ENCODE measurements around the gene INO80. TPM values are rescaled to one million over a fixed set of nuclear protein-coding genes. Genes with fewer than 3 reads are reported as not detected.

The INO80 gene
- total and polyA plus RNA-seq, 9 donors: 13.0 to 18.1 (median 16.6) TPM

- Histone ChIP-seq H3K27me3 (ENCODE audit: control insufficient read depth, insufficient read depth, low read length) (peaks cover 49% of the 10 kb centered on the region), H3K4me3 (ENCODE audit: low read length) (peak overlapping the region; percentile 53), H3K36me3 (ENCODE audit: control insufficient read depth, insufficient read depth, low read length) (peaks cover 8% of the 10 kb centered on the region), H3K9me3 (replicated peaks; ENCODE audit: control insufficient read depth, low read depth, low read length) (no peaks in the 10 kb centered on the region), H3K4me1 (ENCODE audit: control insufficient read depth, insufficient read depth, low read length) (peaks cover 44% of the 10 kb centered on the region), H3K27ac (ENCODE audit: low read length) (no peak overlapping the region)
- WGBS (ENCODE audit: insufficient coverage): 44% methylated on average over 4 of the region's 11 CpGs
- no peak for DNase-seq
Measured at GRCh38 chr15:40932649-40933516, 183.2 kb downstream of the INO80 start.

GRCh38 chr15:40932156-40932555 is 183.9 kb downstream of the INO80 start:
- peaks cover 8% of the 10 kb centered on the region for H3K36me3 ChIP-seq (ENCODE audit: control insufficient read depth, insufficient read depth, low read length)
- H3K9me3 ChIP-seq (replicated peaks; ENCODE audit: control insufficient read depth, low read depth, low read length): no peaks in the 10 kb centered on the region
- H3K27ac ChIP-seq (ENCODE audit: low read length): no peak overlapping the region
- WGBS (ENCODE audit: insufficient coverage): 70% methylated on average over 3 of the region's 8 CpGs
- peak overlapping the region; percentile 53 for H3K4me3 ChIP-seq (ENCODE audit: low read length)
- H3K4me1 ChIP-seq (ENCODE audit: control insufficient read depth, insufficient read depth, low read length): peaks cover 46% of the 10 kb centered on the region
- H3K27me3 ChIP-seq (ENCODE audit: control insufficient read depth, insufficient read depth, low read length): peaks cover 56% of the 10 kb centered on the region
- DNase-seq: no peak

GRCh38 chr15:40931300-40932142 is 184.6 kb downstream of the INO80 start:
- peaks cover 50% of the 10 kb centered on the region for H3K4me1 ChIP-seq (ENCODE audit: control insufficient read depth, insufficient read depth, low read length)
- peaks cover 62% of the 10 kb centered on the region for H3K27me3 ChIP-seq (ENCODE audit: control insufficient read depth, insufficient read depth, low read length)
- peak overlapping the region; percentile 53 for H3K4me3 ChIP-seq (ENCODE audit: low read length)
- WGBS (ENCODE audit: insufficient coverage): 79% methylated on average over 10 of the region's 16 CpGs
- H3K9me3 ChIP-seq (replicated peaks; ENCODE audit: control insufficient read depth, low read depth, low read length): no peaks in the 10 kb centered on the region
- peaks cover 8% of the 10 kb centered on the region for H3K36me3 ChIP-seq (ENCODE audit: control insufficient read depth, insufficient read depth, low read length)
- H3K27ac ChIP-seq (ENCODE audit: low read length): peak overlapping the region; percentile 70
- no peak for DNase-seq

GRCh38 chr15:40930430-40931299 is 185.4 kb downstream of the INO80 start:
- H3K4me3 ChIP-seq (ENCODE audit: low read length): peak overlapping the region; percentile 53
- peak; percentile 78 for DNase-seq
- WGBS (ENCODE audit: insufficient coverage): under 1% methylated on average over 36 of the region's 46 CpGs
- peaks cover 8% of the 10 kb centered on the region for H3K36me3 ChIP-seq (ENCODE audit: control insufficient read depth, insufficient read depth, low read length)
- H3K9me3 ChIP-seq (replicated peaks; ENCODE audit: control insufficient read depth, low read depth, low read length): no peaks in the 10 kb centered on the region
- H3K27ac ChIP-seq (ENCODE audit: low read length): peak overlapping the region; percentile 70
- peaks cover 71% of the 10 kb centered on the region for H3K27me3 ChIP-seq (ENCODE audit: control insufficient read depth, insufficient read depth, low read length)
- peaks cover 59% of the 10 kb centered on the region for H3K4me1 ChIP-seq (ENCODE audit: control insufficient read depth, insufficient read depth, low read length)

DNA sequence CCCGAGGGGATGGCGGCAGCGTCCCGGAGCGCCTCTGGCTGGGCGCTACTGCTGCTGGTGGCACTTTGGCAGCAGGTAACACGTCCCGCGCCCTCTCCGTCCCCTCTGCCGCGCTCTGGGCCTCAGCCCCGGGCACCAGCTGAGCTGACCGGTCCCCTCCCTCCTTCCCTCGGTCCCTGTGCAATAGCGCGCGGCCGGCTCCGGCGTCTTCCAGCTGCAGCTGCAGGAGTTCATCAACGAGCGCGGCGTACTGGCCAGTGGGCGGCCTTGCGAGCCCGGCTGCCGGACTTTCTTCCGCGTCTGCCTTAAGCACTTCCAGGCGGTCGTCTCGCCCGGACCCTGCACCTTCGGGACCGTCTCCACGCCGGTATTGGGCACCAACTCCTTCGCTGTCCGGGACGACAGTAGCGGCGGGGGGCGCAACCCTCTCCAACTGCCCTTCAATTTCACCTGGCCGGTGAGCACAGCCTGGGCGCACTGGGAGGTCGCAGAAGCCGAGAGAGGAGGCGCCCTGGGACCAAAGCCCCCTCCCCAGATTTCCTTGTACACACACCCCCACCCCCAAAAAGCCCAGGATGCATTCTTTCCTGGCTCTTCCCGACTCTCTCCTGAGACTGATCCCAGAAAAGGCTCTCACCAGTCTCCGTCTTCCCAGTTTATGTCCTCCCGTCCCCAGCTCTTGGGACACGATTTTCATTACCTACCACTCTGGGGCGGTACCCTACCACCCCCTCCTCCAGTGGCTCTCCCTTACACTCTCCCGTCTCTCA is 186.2 kb downstream of the INO80 start:
- peak overlapping the region; percentile 53 for H3K4me3 ChIP-seq (ENCODE audit: low read length)
- no peaks in the 10 kb centered on the region for H3K9me3 ChIP-seq (replicated peaks; ENCODE audit: control insufficient read depth, low read depth, low read length)
- H3K27ac ChIP-seq (ENCODE audit: low read length): peak overlapping the region; percentile 60
- WGBS (ENCODE audit: insufficient coverage): under 1% methylated on average over 56 of the region's 56 CpGs
- DNase-seq: peak; percentile 85
- H3K27me3 ChIP-seq (ENCODE audit: control insufficient read depth, insufficient read depth, low read length): peaks cover 79% of the 10 kb centered on the region
- H3K4me1 ChIP-seq (ENCODE audit: control insufficient read depth, insufficient read depth, low read length): peaks cover 63% of the 10 kb centered on the region
- peaks cover 5% of the 10 kb centered on the region for H3K36me3 ChIP-seq (ENCODE audit: control insufficient read depth, insufficient read depth, low read length)

Other genes with a start within 250 kb of the INO80 start
- 0.13 TPM for gene RHOV, start 242.0 kb downstream of the INO80 start, total RNA-seq
- gene RHOV, start 242.0 kb downstream of the INO80 start, polyA plus RNA-seq (ENCODE audit: insufficient read depth in 1 of 8, insufficient read length in 8 of 8, low replicate concordance in 1 of 8): 1 to 10 TPM in 1 of 8 donors, under 1 TPM in 7; 0.06 to 3.0 (median 0.41) TPM
- 11.7 TPM for gene VPS18, start 221.8 kb downstream of the INO80 start, total RNA-seq
- 10 to 100 TPM in 6 of 8 donors, 1 to 10 TPM in 2; 9.0 to 12.4 (median 10.8) TPM for gene VPS18, start 221.8 kb downstream of the INO80 start, polyA plus RNA-seq (ENCODE audit: insufficient read depth in 1 of 8, insufficient read length in 8 of 8, low replicate concordance in 1 of 8)
- 9.7 TPM for gene DLL4, start 186.9 kb downstream of the INO80 start, total RNA-seq
- 10 to 100 TPM in 7 of 8 donors, 1 to 10 TPM in 1; 8.7 to 17.9 (median 11.9) TPM for gene DLL4, start 186.9 kb downstream of the INO80 start, polyA plus RNA-seq (ENCODE audit: insufficient read depth in 1 of 8, insufficient read length in 8 of 8, low replicate concordance in 1 of 8)
- gene CHAC1, start 162.8 kb downstream of the INO80 start, total RNA-seq: 2.0 TPM
- gene CHAC1, start 162.8 kb downstream of the INO80 start, polyA plus RNA-seq (ENCODE audit: insufficient read depth in 1 of 8, insufficient read length in 8 of 8, low replicate concordance in 1 of 8): 1 to 10 TPM in 7 of 8 donors, under 1 TPM in 1; 0.80 to 6.9 (median 2.7) TPM
- not detected for gene EXD1, start 114.5 kb upstream of the INO80 start, total RNA-seq
- under 1 TPM in 2 of 8 donors, not detected in 6; 0.07 to 0.40 TPM for gene EXD1, start 114.5 kb upstream of the INO80 start, polyA plus RNA-seq (ENCODE audit: insufficient read depth in 1 of 8, insufficient read length in 8 of 8, low replicate concordance in 1 of 8)
- 46.9 TPM for gene CHP1, start 115.0 kb upstream of the INO80 start, total RNA-seq
- 10 to 100 TPM; 39.0 to 62.2 (median 50.0) TPM for gene CHP1, start 115.0 kb upstream of the INO80 start, polyA plus RNA-seq (ENCODE audit: insufficient read depth in 1 of 8, insufficient read length in 8 of 8, low replicate concordance in 1 of 8)
- 4.0 TPM for gene OIP5, start 216.3 kb upstream of the INO80 start, total RNA-seq
- 1 to 10 TPM; 3.1 to 5.6 (median 4.2) TPM for gene OIP5, start 216.3 kb upstream of the INO80 start, polyA plus RNA-seq (ENCODE audit: insufficient read depth in 1 of 8, insufficient read length in 8 of 8, low replicate concordance in 1 of 8)
- 39.2 TPM for gene NUSAP1, start 216.6 kb upstream of the INO80 start, total RNA-seq
- 10 to 100 TPM; 29.4 to 55.4 (median 44.8) TPM for gene NUSAP1, start 216.6 kb upstream of the INO80 start, polyA plus RNA-seq (ENCODE audit: insufficient read depth in 1 of 8, insufficient read length in 8 of 8, low replicate concordance in 1 of 8)